ENCODE results near the gene GABBR2.

GABBR2 gene

GRCh38 chr9:98538203-98538602, 170.5 kb downstream of the GABBR2 start:
- Mint-ChIP-seq H3K4me3 (no peak overlapping the region), H3K27me3 (no peaks in the 10 kb centered on the region), H3K9me3 (no peaks in the 10 kb centered on the region), H3K27ac (no peak overlapping the region), H3K4me1 (ENCODE audit: low read depth) (peaks cover 2% of the 10 kb centered on the region), H3K36me3 (ENCODE audit: low read depth) (no peaks in the 10 kb centered on the region)
- no peak for DNase-seq

GRCh38 chr9:98536542-98537173, 172.1 kb downstream of the GABBR2 start:
- no peak overlapping the region for H3K27ac Mint-ChIP-seq
- H3K27me3 Mint-ChIP-seq: no peaks in the 10 kb centered on the region
- no peaks in the 10 kb centered on the region for H3K9me3 Mint-ChIP-seq
- no peaks in the 10 kb centered on the region for H3K4me1 Mint-ChIP-seq (ENCODE audit: low read depth)
- no peak for DNase-seq
- H3K4me3 Mint-ChIP-seq: no peak overlapping the region
- H3K36me3 Mint-ChIP-seq (ENCODE audit: low read depth): no peaks in the 10 kb centered on the region

- Mint-ChIP-seq H3K4me1 (ENCODE audit: low read depth) (no peaks in the 10 kb centered on the region), H3K9me3 (no peaks in the 10 kb centered on the region), H3K4me3 (no peak overlapping the region), H3K27ac (no peak overlapping the region), H3K27me3 (peaks cover 2% of the 10 kb centered on the region), H3K36me3 (ENCODE audit: low read depth) (no peaks in the 10 kb centered on the region)
- DNase-seq: no peak
Observed at GRCh38 chr9:98533866-98534265, 174.9 kb downstream of the GABBR2 start.

- Mint-ChIP-seq H3K27me3 (peaks cover 2% of the 10 kb centered on the region), H3K4me3 (no peak overlapping the region), H3K27ac (no peak overlapping the region), H3K9me3 (no peaks in the 10 kb centered on the region), H3K36me3 (ENCODE audit: low read depth) (no peaks in the 10 kb centered on the region), H3K4me1 (ENCODE audit: low read depth) (no peaks in the 10 kb centered on the region)
- no peak for DNase-seq
Observed at GRCh38 chr9:98533132-98533531, 175.6 kb downstream of the GABBR2 start.

GRCh38 chr9:98532574-98532973, 176.2 kb downstream of the GABBR2 start:
- no peak overlapping the region for H3K27ac Mint-ChIP-seq
- DNase-seq: no peak
- no peaks in the 10 kb centered on the region for H3K9me3 Mint-ChIP-seq
- H3K4me3 Mint-ChIP-seq: no peak overlapping the region
- no peaks in the 10 kb centered on the region for H3K36me3 Mint-ChIP-seq (ENCODE audit: low read depth)
- no peaks in the 10 kb centered on the region for H3K4me1 Mint-ChIP-seq (ENCODE audit: low read depth)
- peaks cover 2% of the 10 kb centered on the region for H3K27me3 Mint-ChIP-seq

GRCh38 chr9:98532147-98532546, 176.6 kb downstream of the GABBR2 start:
- peaks cover 6% of the 10 kb centered on the region for H3K27me3 Mint-ChIP-seq
- H3K4me1 Mint-ChIP-seq (ENCODE audit: low read depth): no peaks in the 10 kb centered on the region
- H3K27ac Mint-ChIP-seq: no peak overlapping the region
- H3K9me3 Mint-ChIP-seq: no peaks in the 10 kb centered on the region
- H3K4me3 Mint-ChIP-seq: no peak overlapping the region
- no peak for DNase-seq
- no peaks in the 10 kb centered on the region for H3K36me3 Mint-ChIP-seq (ENCODE audit: low read depth)

- DNase-seq: no peak
- Mint-ChIP-seq H3K36me3 (ENCODE audit: low read depth) (no peaks in the 10 kb centered on the region), H3K4me1 (ENCODE audit: low read depth) (no peaks in the 10 kb centered on the region), H3K4me3 (no peak overlapping the region), H3K9me3 (no peaks in the 10 kb centered on the region), H3K27ac (no peak overlapping the region), H3K27me3 (peaks cover 13% of the 10 kb centered on the region)
Observed at GRCh38 chr9:98530806-98531386, 177.8 kb downstream of the GABBR2 start.

GRCh38 chr9:98530275-98530674, 178.5 kb downstream of the GABBR2 start:
- Mint-ChIP-seq H3K4me1 (ENCODE audit: low read depth) (no peaks in the 10 kb centered on the region), H3K27ac (no peak overlapping the region), H3K27me3 (peaks cover 16% of the 10 kb centered on the region), H3K9me3 (no peaks in the 10 kb centered on the region), H3K36me3 (ENCODE audit: low read depth) (no peaks in the 10 kb centered on the region), H3K4me3 (no peak overlapping the region)
- DNase-seq: no peak

- Mint-ChIP-seq H3K9me3 (no peaks in the 10 kb centered on the region), H3K36me3 (ENCODE audit: low read depth) (no peaks in the 10 kb centered on the region), H3K27me3 (peaks cover 20% of the 10 kb centered on the region), H3K4me1 (ENCODE audit: low read depth) (no peaks in the 10 kb centered on the region), H3K27ac (no peak overlapping the region), H3K4me3 (no peak overlapping the region)
- DNase-seq: no peak
Observed at GRCh38 chr9:98529841-98530240, 178.9 kb downstream of the GABBR2 start.

GRCh38 chr9:98523231-98523901, 185.4 kb downstream of the GABBR2 start:
- Mint-ChIP-seq H3K27me3 (peaks cover 66% of the 10 kb centered on the region), H3K9me3 (no peaks in the 10 kb centered on the region), H3K4me3 (no peak overlapping the region), H3K36me3 (ENCODE audit: low read depth) (no peaks in the 10 kb centered on the region), H3K27ac (no peak overlapping the region), H3K4me1 (ENCODE audit: low read depth) (no peaks in the 10 kb centered on the region)
- no peak for DNase-seq

GRCh38 chr9:98522487-98522886, 186.2 kb downstream of the GABBR2 start:
- peaks cover 66% of the 10 kb centered on the region for H3K27me3 Mint-ChIP-seq

GRCh38 chr9:98521141-98521540, 187.6 kb downstream of the GABBR2 start:
- Mint-ChIP-seq H3K9me3 (no peaks in the 10 kb centered on the region), H3K27ac (no peak overlapping the region), H3K27me3 (peaks cover 57% of the 10 kb centered on the region), H3K4me3 (no peak overlapping the region), H3K36me3 (ENCODE audit: low read depth) (no peaks in the 10 kb centered on the region), H3K4me1 (ENCODE audit: low read depth) (no peaks in the 10 kb centered on the region)
- DNase-seq: no peak

More at GRCh38 chr9:98522487-98522886, 186.2 kb downstream of the GABBR2 start:
- H3K9me3 Mint-ChIP-seq: no peaks in the 10 kb centered on the region
- no peak overlapping the region for H3K27ac Mint-ChIP-seq
- no peak for DNase-seq
- H3K4me1 Mint-ChIP-seq (ENCODE audit: low read depth): no peaks in the 10 kb centered on the region
- no peaks in the 10 kb centered on the region for H3K36me3 Mint-ChIP-seq (ENCODE audit: low read depth)
- no peak overlapping the region for H3K4me3 Mint-ChIP-seq

- no peaks in the 10 kb centered on the region for H3K4me1 Mint-ChIP-seq (ENCODE audit: low read depth)
- no peak overlapping the region for H3K27ac Mint-ChIP-seq
- peaks cover 52% of the 10 kb centered on the region for H3K27me3 Mint-ChIP-seq
- no peak for DNase-seq
- H3K36me3 Mint-ChIP-seq (ENCODE audit: low read depth): no peaks in the 10 kb centered on the region
- H3K4me3 Mint-ChIP-seq: no peak overlapping the region
- no peaks in the 10 kb centered on the region for H3K9me3 Mint-ChIP-seq
Observed at GRCh38 chr9:98520221-98520960, 188.3 kb downstream of the GABBR2 start.

- Mint-ChIP-seq H3K36me3 (ENCODE audit: low read depth) (no peaks in the 10 kb centered on the region), H3K9me3 (no peaks in the 10 kb centered on the region), H3K27me3 (peaks cover 46% of the 10 kb centered on the region), H3K4me3 (no peak overlapping the region), H3K27ac (no peak overlapping the region), H3K4me1 (ENCODE audit: low read depth) (no peaks in the 10 kb centered on the region)
- DNase-seq: no peak
Observed at GRCh38 chr9:98519641-98520040, 189.1 kb downstream of the GABBR2 start.

GRCh38 chr9:98518556-98518955, 190.2 kb downstream of the GABBR2 start:
- no peaks in the 10 kb centered on the region for H3K4me1 Mint-ChIP-seq (ENCODE audit: low read depth)
- no peak for DNase-seq
- peaks cover 37% of the 10 kb centered on the region for H3K27me3 Mint-ChIP-seq
- no peaks in the 10 kb centered on the region for H3K36me3 Mint-ChIP-seq (ENCODE audit: low read depth)
- H3K4me3 Mint-ChIP-seq: no peak overlapping the region
- H3K27ac Mint-ChIP-seq: no peak overlapping the region
- no peaks in the 10 kb centered on the region for H3K9me3 Mint-ChIP-seq

All from activated T-cell treated with anti-CD3 and anti-CD28 coated beads, Interleukin-2, amount 50 U/mL, for 24 hours (primary cell).